H1 (cell line): ENCODE measurements around the gene SAG. TPM values are rescaled to one million over a fixed set of nuclear protein-coding genes. Genes with fewer than 3 reads are reported as not detected.

Experiments used
- CTCF ChIA-PET: fragments of 300-600 bp; sonication (Branson Sonifier 250); formaldehyde crosslinking; loops from one replicate; lab custom pipeline; 2021; ENCODE audit not compliant: partially characterized antibody; lab: Charles Lee
- POLR2A ChIA-PET: fragments of 300-600 bp; sonication (Branson Sonifier 250); formaldehyde crosslinking; loops from one replicate; lab custom pipeline; 2021; ENCODE audit warnings: inconsistent platforms; ENCODE audit not compliant: partially characterized antibody; lab: Charles Lee
- DNase-seq, 2 experiments: peaks; one replicate each; pipeline versions ENCODE4 v3.0.0 to v3.0.0-alpha.2; 2010 to 2022; ENCODE audit warnings: low spot score in 2 of 2, low read depth in 1 of 2, mixed read lengths in 1 of 2
- FAIRE-seq: peaks from 2 replicates; lab custom pipeline; 2011; peaks lifted over from hg19 to GRCh38; lab: Jason Lieb, UNC
- H2AFZ ChIP-seq: 2 replicates; pipeline ENCODE4 v1.8.1; 2012; ENCODE audit warnings: low read length, inconsistent platforms
- H2AK5ac ChIP-seq: 2 replicates; pipeline ENCODE4 v1.6.1; 2013; ENCODE audit warnings: low read depth, low read length
- H2BK120ac ChIP-seq: replicated peaks from 2 replicates; pipeline ENCODE3; 2013; ENCODE audit warnings: low read depth, low read length, inconsistent platforms
- H2BK12ac ChIP-seq: 2 replicates; pipeline ENCODE4 v1.6.1; 2013; ENCODE audit warnings: low read depth, low read length
- H2BK15ac ChIP-seq: 2 replicates; pipeline ENCODE4 v1.6.1; 2013; ENCODE audit warnings: low read length
- H2BK20ac ChIP-seq: 2 replicates; pipeline ENCODE4 v1.6.1; 2013; ENCODE audit warnings: low read length
- H2BK5ac ChIP-seq: 2 replicates; pipeline ENCODE4 v1.6.1; 2013; ENCODE audit warnings: low read depth, low read length
- H3K14ac ChIP-seq: 2 replicates; pipeline ENCODE4 v1.6.1; 2013; ENCODE audit warnings: inconsistent platforms; ENCODE audit not compliant: insufficient read length
- H3K18ac ChIP-seq: 2 replicates; pipeline ENCODE4 v1.6.1; 2013; ENCODE audit warnings: low read length; ENCODE audit errors: extremely low read depth
- H3K23ac ChIP-seq: 2 replicates; pipeline ENCODE4 v1.6.1; 2013; ENCODE audit warnings: inconsistent platforms; ENCODE audit not compliant: insufficient read length
- H3K23me2 ChIP-seq: 2 replicates; pipeline ENCODE4 v1.6.1; 2013; ENCODE audit warnings: low read depth, low read length
- H3K27ac ChIP-seq: 2 replicates; pipeline ENCODE4 v1.6.1; 2011; ENCODE audit warnings: low read depth, low read length, inconsistent platforms
- H3K27me3 ChIP-seq, 4 experiments: replicated peaks in 1 of 4; 1 replicate in 1 of 4; 2 replicates in 3 of 4; pipeline versions ENCODE4 v1.6.1 to v1.8.1; 2011 to 2013; ENCODE audit warnings: low read length in 3 of 4, mild to moderate bottlenecking in 3 of 4, inconsistent platforms in 2 of 4, mixed read lengths in 2 of 4, moderate library complexity in 1 of 4; ENCODE audit not compliant: control insufficient read depth in 3 of 4, insufficient read depth in 3 of 4; ENCODE audit errors: extremely low read depth in 1 of 4
- H3K36me3 ChIP-seq, 4 experiments: 2 replicates each; pipeline versions ENCODE4 v1.6.1 to v1.8.1; 2011 to 2013; ENCODE audit warnings: mild to moderate bottlenecking in 4 of 4, low read length in 3 of 4, moderate library complexity in 2 of 4, control low read depth in 1 of 4, inconsistent platforms in 1 of 4; ENCODE audit not compliant: insufficient read depth in 4 of 4, control insufficient read depth in 2 of 4
- H3K4ac ChIP-seq: replicated peaks from 2 replicates; pipeline ENCODE3; 2013; ENCODE audit warnings: low read length, low read depth, mixed read lengths, inconsistent platforms; ENCODE audit not compliant: insufficient read length
- H3K4me1 ChIP-seq, 4 experiments: replicated peaks in 1 of 4; 1 replicate in 1 of 4; 2 replicates in 3 of 4; pipeline versions ENCODE4 v1.6.1 to v1.8.1; 2011 to 2013; ENCODE audit warnings: low read length in 3 of 4, inconsistent platforms in 2 of 4, mixed read lengths in 1 of 4; ENCODE audit not compliant: insufficient read depth in 4 of 4, control insufficient read depth in 3 of 4
- H3K4me2 ChIP-seq, 2 experiments: 2 replicates each; pipeline versions ENCODE4 v1.6.1 to v1.8.1; 2011 to 2013; ENCODE audit warnings: low read depth in 2 of 2, low read length in 2 of 2, control low read depth in 1 of 2, inconsistent platforms in 1 of 2, mild to moderate bottlenecking in 1 of 2; ENCODE audit not compliant: insufficient read depth in 1 of 2
- H3K4me3 ChIP-seq, 4 experiments: fragments of 200-600, 300-600 bp in 1 of 4; sonication (generic), shearing (Covaris generic), sonication (Bioruptor Twin) in 1 of 4; 2 replicates each; pipeline versions ENCODE4 v1.5.1 to v1.8.1; 2011 to 2016; ENCODE audit warnings: low read length in 4 of 4, low read depth in 3 of 4, control low read depth in 2 of 4, inconsistent platforms in 2 of 4, mild to moderate bottlenecking in 2 of 4, mixed read lengths in 1 of 4, moderate library complexity in 1 of 4; ENCODE audit not compliant: insufficient read depth in 2 of 4; ENCODE audit errors: extremely low read depth in 1 of 4
- H3K56ac ChIP-seq: replicated peaks from 2 replicates; pipeline ENCODE3; 2013; ENCODE audit warnings: low read depth, mild to moderate bottlenecking, mixed read lengths, low read length, inconsistent platforms; ENCODE audit not compliant: insufficient read length
- H3K79me1 ChIP-seq: 2 replicates; pipeline ENCODE4 v1.6.1; 2013; ENCODE audit warnings: low read depth, low read length, control low read depth
- H3K79me2 ChIP-seq, 2 experiments: 2 replicates each; pipeline versions ENCODE4 v1.6.1 to v1.8.1; 2012 to 2013; ENCODE audit warnings: low read length in 2 of 2, mild to moderate bottlenecking in 2 of 2, inconsistent platforms in 1 of 2; ENCODE audit not compliant: insufficient read depth in 2 of 2, control insufficient read depth in 1 of 2
- H3K9ac ChIP-seq, 4 experiments: replicated peaks in 1 of 4; 1 replicate in 1 of 4; 2 replicates in 3 of 4; pipeline versions ENCODE4 v1.6.1 to v1.8.1; 2011 to 2013; ENCODE audit warnings: low read depth in 3 of 4, low read length in 3 of 4, control low read depth in 2 of 4, mild to moderate bottlenecking in 2 of 4, moderate library complexity in 2 of 4, inconsistent platforms in 1 of 4; ENCODE audit errors: extremely low read depth in 1 of 4
- H3K9me3 ChIP-seq, 2 experiments: 2 replicates each; pipeline versions ENCODE4 v1.6.1 to v1.8.1; 2012 to 2013; ENCODE audit warnings: mild to moderate bottlenecking in 2 of 2, moderate library complexity in 2 of 2, control low read depth in 1 of 2, inconsistent platforms in 1 of 2, low read depth in 1 of 2, low read length in 1 of 2, mixed read lengths in 1 of 2; ENCODE audit not compliant: insufficient read depth in 2 of 2
- H4K20me1 ChIP-seq, 2 experiments: replicated peaks in 1 of 2; 2 replicates each; pipeline versions ENCODE3 to v1.8.1; 2011 to 2013; ENCODE audit warnings: inconsistent platforms in 2 of 2, low read length in 2 of 2, mild to moderate bottlenecking in 1 of 2; ENCODE audit not compliant: insufficient read depth in 2 of 2, control insufficient read depth in 1 of 2
- H4K5ac ChIP-seq: 2 replicates; pipeline ENCODE4 v1.6.1; 2013; ENCODE audit warnings: low read length, low read depth, mixed read lengths, inconsistent platforms; ENCODE audit not compliant: insufficient read length
- H4K8ac ChIP-seq: 2 replicates; pipeline ENCODE4 v1.8.0; 2013; ENCODE audit warnings: mild to moderate bottlenecking, moderate library complexity, low read length, inconsistent platforms; ENCODE audit not compliant: insufficient read depth; ENCODE audit errors: extremely low read depth
- H4K91ac ChIP-seq: replicated peaks from 2 replicates; pipeline ENCODE3; 2013; ENCODE audit warnings: low read length, mixed read lengths, inconsistent platforms; ENCODE audit not compliant: insufficient read length
- BACH1 ChIP-seq: IDR thresholded peaks from 2 replicates; pipeline ENCODE4 v1.6.1; 2012; ENCODE audit warnings: low read length, improper control_type of control experiment
- CHD2 ChIP-seq: IDR thresholded peaks from 2 replicates; pipeline ENCODE4 v1.6.1; 2012; ENCODE audit warnings: low read length, improper control_type of control experiment
- FOSL1 ChIP-seq: IDR thresholded peaks from 2 replicates; pipeline ENCODE4 v1.6.1; 2011; ENCODE audit warnings: mild to moderate bottlenecking, low read depth, low read length, moderate library complexity; ENCODE audit not compliant: insufficient read depth
- GABPA ChIP-seq: IDR thresholded peaks from 2 replicates; pipeline ENCODE4 v1.6.1; 2011; ENCODE audit warnings: mild to moderate bottlenecking, low read length, moderate library complexity, borderline replicate concordance; ENCODE audit not compliant: insufficient read depth
- KDM1A ChIP-seq: fragments of 200-600, 300-600 bp; sonication (generic); IDR thresholded peaks from 2 replicates; pipeline ENCODE4 v1.7.1; 2016; ENCODE audit warnings: mild to moderate bottlenecking, low read length, borderline replicate concordance
- MAFK ChIP-seq: IDR thresholded peaks from 2 replicates; pipeline ENCODE4 v1.6.1; 2012; ENCODE audit warnings: low read depth, mild to moderate bottlenecking, improper control_type of control experiment, low read length
- POLR2AphosphoS5 ChIP-seq: IDR thresholded peaks from 2 replicates; pipeline ENCODE4 v1.6.1; 2011; ENCODE audit warnings: low read depth, low read length
- SP1 ChIP-seq: IDR thresholded peaks from 2 replicates; pipeline ENCODE4 v1.6.1; 2011; ENCODE audit warnings: low read depth, low read length
- TEAD4 ChIP-seq: IDR thresholded peaks from 2 replicates; pipeline ENCODE4 v1.6.1; 2012; ENCODE audit warnings: low read depth, low read length, inconsistent platforms, mixed read lengths
- YY1 ChIP-seq: IDR thresholded peaks from 2 replicates; pipeline ENCODE4 v1.6.1; 2011; ENCODE audit warnings: low read depth, mild to moderate bottlenecking, low read length
- WGBS, 2 experiments: shearing (Covaris generic) in 1 of 2; methylation state at CpG; one replicate each; pipeline versions ENCODE4 v1.1.6 to v1.1.7; 2013 to 2015; ENCODE audit warnings: low lambda C conversion rate in 2 of 2, mixed read lengths in 2 of 2, inconsistent platforms in 1 of 2, low coverage in 1 of 2, missing lambda C conversion rate in 1 of 2; ENCODE audit not compliant: insufficient replicate concordance in 2 of 2, insufficient coverage in 1 of 2, insufficient read length in 1 of 2; ENCODE audit errors: extremely low coverage in 1 of 2, missing lambda C conversion rate in 1 of 2; 5-methylcytosine and 5-hydroxymethylcytosine counted together
- polyA plus RNA-seq, 7 experiments: library from polyadenylated mRNA; depleted of rRNA in 3 of 7; stranded (reverse) in 5 of 7; unstranded in 2 of 7; fragments of >200 nt in 5 of 7; fragments of 200-250 nt in 2 of 7; gene quantifications; 1 replicate in 5 of 7; 2 replicates in 1 of 7; 4 replicates in 1 of 7; pipeline versions ENCODE4 v1.2.1 to v1.2.3, GENCODE V29; 2011 to 2013; ENCODE audit warnings: missing spikeins in 2 of 7, mixed read lengths in 2 of 7
- total RNA-seq: library from RNA; stranded (reverse); fragmentation: NEBNext Ultra II Directional; extraction: Animal tissue kit (Norgen Biotek cat#: 25700); gene quantifications from 2 replicates; pipeline ENCODE4 v1.2.1, GENCODE V29; 2021
- TF ChIP-seq, protein P1 (sequence below), 3 experiments: IDR thresholded peaks; 1 replicate in 2 of 3; 2 replicates in 1 of 3; pipeline versions ENCODE4 v1.5.1 to v1.6.1; 2011; ENCODE audit warnings: low read length in 3 of 3, mild to moderate bottlenecking in 3 of 3, inconsistent platforms in 2 of 3, low read depth in 1 of 3, moderate library complexity in 1 of 3; ENCODE audit not compliant: insufficient read depth in 1 of 3; ENCODE audit errors: control extremely low read depth in 1 of 3
- TF ChIP-seq, protein P2 (sequence below): IDR thresholded peaks from 2 replicates; pipeline ENCODE4 v1.6.1; 2011; ENCODE audit warnings: low read depth, mild to moderate bottlenecking, low read length; ENCODE audit not compliant: insufficient read depth

Gene SAG
- total and polyA plus RNA-seq, 2 of the 8 experiments (the other 6 are each of a cell fraction or from before 2014, with no cell fraction given) = not detected

DNA sequence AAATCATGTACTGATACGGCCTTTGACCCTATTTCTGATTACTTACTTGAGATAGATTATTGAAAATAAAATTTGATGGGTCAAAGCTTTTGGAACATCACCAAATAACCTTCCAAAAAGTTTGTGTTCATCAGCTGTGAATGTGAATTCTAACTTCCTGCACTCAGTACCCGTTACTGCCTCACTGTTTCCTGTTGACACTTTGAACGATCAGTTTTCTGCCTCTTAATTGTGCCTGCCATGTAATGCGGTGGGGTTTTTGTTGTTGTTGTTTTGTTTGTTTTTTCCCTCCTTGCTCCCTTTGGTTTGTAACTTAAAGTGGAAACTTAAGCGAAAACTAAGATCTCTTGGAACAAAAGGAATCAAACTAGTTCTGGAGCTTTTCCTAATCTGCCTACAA, 37.2 kb upstream of the SAG start:
- H3K23me2 ChIP-seq = no peaks in the 10 kb centered on the region
- peaks cover 24 to 83% (median 70%) of the 10 kb centered on the region in 4 experiments for H3K36me3 ChIP-seq
- TF ChIP-seq CHD2 (no peak), KDM1A (no peak), YY1 (no peak), FOSL1 (no peak), POLR2AphosphoS5 (no peak), SP1 (no peak), GABPA (no peak), TEAD4 (no peak), BACH1 (no peak), MAFK (no peak)
- TF ChIP-seq, protein P1, sequence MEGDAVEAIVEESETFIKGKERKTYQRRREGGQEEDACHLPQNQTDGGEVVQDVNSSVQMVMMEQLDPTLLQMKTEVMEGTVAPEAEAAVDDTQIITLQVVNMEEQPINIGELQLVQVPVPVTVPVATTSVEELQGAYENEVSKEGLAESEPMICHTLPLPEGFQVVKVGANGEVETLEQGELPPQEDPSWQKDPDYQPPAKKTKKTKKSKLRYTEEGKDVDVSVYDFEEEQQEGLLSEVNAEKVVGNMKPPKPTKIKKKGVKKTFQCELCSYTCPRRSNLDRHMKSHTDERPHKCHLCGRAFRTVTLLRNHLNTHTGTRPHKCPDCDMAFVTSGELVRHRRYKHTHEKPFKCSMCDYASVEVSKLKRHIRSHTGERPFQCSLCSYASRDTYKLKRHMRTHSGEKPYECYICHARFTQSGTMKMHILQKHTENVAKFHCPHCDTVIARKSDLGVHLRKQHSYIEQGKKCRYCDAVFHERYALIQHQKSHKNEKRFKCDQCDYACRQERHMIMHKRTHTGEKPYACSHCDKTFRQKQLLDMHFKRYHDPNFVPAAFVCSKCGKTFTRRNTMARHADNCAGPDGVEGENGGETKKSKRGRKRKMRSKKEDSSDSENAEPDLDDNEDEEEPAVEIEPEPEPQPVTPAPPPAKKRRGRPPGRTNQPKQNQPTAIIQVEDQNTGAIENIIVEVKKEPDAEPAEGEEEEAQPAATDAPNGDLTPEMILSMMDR (IDR thresholded peaks at IDR 0.05; ENCODE audit: control extremely low read depth in 1 of 3, insufficient read depth in 1 of 3, low read depth in 1 of 3, low read length in 3 of 3) = no peak
- TF ChIP-seq, protein P2, sequence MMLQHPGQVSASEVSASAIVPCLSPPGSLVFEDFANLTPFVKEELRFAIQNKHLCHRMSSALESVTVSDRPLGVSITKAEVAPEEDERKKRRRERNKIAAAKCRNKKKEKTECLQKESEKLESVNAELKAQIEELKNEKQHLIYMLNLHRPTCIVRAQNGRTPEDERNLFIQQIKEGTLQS = no peak

More for the DNA sequence above, 37.2 kb upstream of the SAG start:
- no peak overlapping the region for H3K18ac ChIP-seq
- H3K14ac ChIP-seq = no peak overlapping the region
- H2AFZ ChIP-seq = no peak overlapping the region
- peaks cover 0 to 6% of the 10 kb centered on the region in 2 experiments for H4K20me1 ChIP-seq
- CTCF ChIA-PET = no interaction called here
- no peak overlapping the region for H3K4me3 ChIP-seq
- H4K8ac ChIP-seq = no peak overlapping the region
- H3K79me1 ChIP-seq = no peaks in the 10 kb centered on the region; the same call in 1 of the 2 replicates
- no peaks in the 10 kb centered on the region for H3K4me1 ChIP-seq
- no peaks in the 10 kb centered on the region for H3K9me3 ChIP-seq
- no peaks in the 10 kb centered on the region for H3K79me2 ChIP-seq
- H3K27ac ChIP-seq = no peak overlapping the region
- no peak overlapping the region for H3K56ac ChIP-seq
- FAIRE-seq (no peak), DNase-seq (no peak)
- no peak overlapping the region for H2AK5ac ChIP-seq
- no peak overlapping the region for H3K4ac ChIP-seq
- no peak overlapping the region for H2BK12ac ChIP-seq
- no peak overlapping the region for H3K23ac ChIP-seq
- no peak overlapping the region for H2BK5ac ChIP-seq
- no peak overlapping the region for H4K91ac ChIP-seq
- no peak overlapping the region for H3K4me2 ChIP-seq
- WGBS, 2 experiments = 92% methylated on average over 5 of the region's 5 CpGs; no CpG with 5 or more reads in 1 of the 2 experiments
- POLR2A ChIA-PET = interaction anchor here (0.6 kb wide), 1 partner anchor 161 kb away, joined by 3 read pairs; no protein-coding TSS in a partner anchor
- no peak overlapping the region for H4K5ac ChIP-seq
- H3K27me3 ChIP-seq = no peaks in the 10 kb centered on the region
- H2BK20ac ChIP-seq = no peak overlapping the region
- H2BK120ac ChIP-seq = no peak overlapping the region
- H2BK15ac ChIP-seq = no peak overlapping the region
- no peak overlapping the region for H3K9ac ChIP-seq
